SK-N-SH (cell line): ENCODE results near the gene WASF3. TPM values are rescaled to one million over a fixed set of nuclear protein-coding genes. Genes with fewer than 3 reads are reported as not detected.

ENCODE experiments used
- CTCF ChIA-PET: fragments of 300-600, 350-600 bp; formaldehyde crosslinking; extraction: SDS; loops from one replicate; lab custom pipeline; 2021; lab: Yijun Ruan, JAX
- POLR2A ChIA-PET: fragments of 350-600 bp; sonication (Branson Sonifier 250); formaldehyde crosslinking; extraction: SDS; loops from one replicate; lab custom pipeline; 2020; ENCODE audit warnings: antibody characterized with exemption, inconsistent platforms; lab: Yijun Ruan, JAX
- DNase-seq: peaks from one replicate; pipeline ENCODE4 v3.0.0; 2012
- H2AFZ ChIP-seq: fragments of 200-600 bp; sonication (generic); 2 replicates; pipeline ENCODE4 v1.8.1; 2016; ENCODE audit warnings: antibody characterized with exemption, mild to moderate bottlenecking, low read depth
- H3F3A ChIP-seq: fragments of 200-600 bp; sonication (generic); replicated peaks from 2 replicates; pipeline ENCODE3; 2016; ENCODE audit warnings: antibody characterized with exemption, mild to moderate bottlenecking; ENCODE audit not compliant: insufficient read depth
- H3K27ac ChIP-seq, 2 experiments: fragments of 200-500 bp in 1 of 2; fragments of 200-600 bp in 1 of 2; sonication (Bioruptor generic) in 1 of 2; sonication (generic), shearing (Covaris generic) in 1 of 2; 2 replicates each; pipeline versions ENCODE4 v1.5.1 to v1.6.1; 2014 to 2016; ENCODE audit warnings: low read depth in 2 of 2, inconsistent platforms in 1 of 2, low read length in 1 of 2, mild to moderate bottlenecking in 1 of 2, mixed read lengths in 1 of 2
- H3K27me3 ChIP-seq: fragments of 200-600 bp; sonication (generic), shearing (Covaris generic); 2 replicates; pipeline ENCODE4 v1.6.1; 2016; ENCODE audit warnings: mixed run types; ENCODE audit not compliant: insufficient read depth
- H3K36me3 ChIP-seq, 2 experiments: fragments of 200-500 bp in 1 of 2; fragments of 200-600 bp in 1 of 2; sonication (Bioruptor generic) in 1 of 2; sonication (generic) in 1 of 2; replicated peaks in 1 of 2; 2 replicates each; pipeline versions ENCODE3 to v1.5.1; 2014 to 2016; ENCODE audit warnings: low read length in 1 of 2, mild to moderate bottlenecking in 1 of 2; ENCODE audit not compliant: insufficient read depth in 2 of 2, control insufficient read depth in 1 of 2
- H3K4me1 ChIP-seq, 2 experiments: fragments of 200-500 bp in 1 of 2; fragments of 200-600 bp in 1 of 2; sonication (Bioruptor generic) in 1 of 2; sonication (generic), shearing (Covaris generic) in 1 of 2; 2 replicates each; pipeline versions ENCODE4 v1.5.1 to v1.6.1; 2014 to 2016; ENCODE audit warnings: low read depth in 1 of 2, low read length in 1 of 2, mixed run types in 1 of 2; ENCODE audit not compliant: insufficient read depth in 2 of 2, control insufficient read depth in 1 of 2
- H3K4me2 ChIP-seq: fragments of 200-600 bp; sonication (generic), shearing (Covaris generic); 2 replicates; pipeline ENCODE4 v1.6.1; 2017; ENCODE audit warnings: mixed run types
- H3K4me3 ChIP-seq, 2 experiments: fragments of 200-500 bp in 1 of 2; fragments of 200-600 bp in 1 of 2; sonication (Bioruptor generic) in 1 of 2; sonication (generic), shearing (Covaris generic) in 1 of 2; 2 replicates each; pipeline versions ENCODE4 v1.5.1 to v1.8.1; 2014 to 2016; ENCODE audit warnings: low read depth in 2 of 2, inconsistent platforms in 1 of 2, low read length in 1 of 2, mild to moderate bottlenecking in 1 of 2, mixed read lengths in 1 of 2, moderate library complexity in 1 of 2
- H3K79me2 ChIP-seq: fragments of 200-600 bp; sonication (generic); 2 replicates; pipeline ENCODE4 v1.8.1; 2017; ENCODE audit warnings: mild to moderate bottlenecking; ENCODE audit not compliant: insufficient read depth
- H3K9ac ChIP-seq: fragments of 200-600 bp; sonication (generic); 2 replicates; pipeline ENCODE4 v1.6.1; 2017; ENCODE audit warnings: mixed run types
- H3K9me2 ChIP-seq: fragments of 200-600 bp; sonication (generic); 2 replicates; pipeline ENCODE4 v1.6.1; 2017; ENCODE audit warnings: mixed run types
- H3K9me3 ChIP-seq: fragments of 200-600 bp; sonication (generic); 2 replicates; pipeline ENCODE4 v1.6.1; 2017; ENCODE audit warnings: mixed run types, mild to moderate bottlenecking, moderate library complexity
- H4K20me1 ChIP-seq: fragments of 200-600 bp; sonication (generic); 2 replicates; pipeline ENCODE4 v1.6.1; 2017; ENCODE audit warnings: mild to moderate bottlenecking, mixed run types; ENCODE audit not compliant: insufficient read depth
- CHD2 ChIP-seq: fragments of 150-350 bp; IDR thresholded peaks from 2 replicates; pipeline ENCODE4 v1.6.1; 2018; ENCODE audit warnings: low read length; ENCODE audit not compliant: partially characterized antibody
- ELF1 ChIP-seq: IDR thresholded peaks from 2 replicates; pipeline ENCODE4 v1.4.0; 2012
- EP300 ChIP-seq, 2 experiments: IDR thresholded peaks; 2 replicates each; pipeline versions ENCODE4 v1.4.0 to v1.6.1; 2012; ENCODE audit warnings: borderline replicate concordance in 1 of 2, low read depth in 1 of 2, low read length in 1 of 2
- FOXM1 ChIP-seq: IDR thresholded peaks from 2 replicates; pipeline ENCODE4 v1.4.0; 2012; ENCODE audit warnings: low read depth, mild to moderate bottlenecking
- IRF3 ChIP-seq: fragments of 150-350 bp; IDR thresholded peaks from 2 replicates; pipeline ENCODE4 v1.6.1; 2016; ENCODE audit warnings: mild to moderate bottlenecking, low read depth, low read length
- MAX ChIP-seq: IDR thresholded peaks from 2 replicates; pipeline ENCODE4 v1.4.0; 2012; ENCODE audit warnings: low read depth
- NFIC ChIP-seq: IDR thresholded peaks from 2 replicates; pipeline ENCODE4 v1.4.0; 2012; ENCODE audit warnings: borderline replicate concordance
- POLR2AphosphoS5 ChIP-seq: IDR thresholded peaks from 2 replicates; pipeline ENCODE4 v1.6.1; 2012; ENCODE audit warnings: low read depth, low read length
- RAD21 ChIP-seq: IDR thresholded peaks from 2 replicates; pipeline ENCODE4 v1.6.1; 2012; ENCODE audit warnings: mild to moderate bottlenecking, low read length
- RCOR1 ChIP-seq: fragments of 150-350 bp; IDR thresholded peaks from 2 replicates; pipeline ENCODE4 v1.6.1; 2017; ENCODE audit warnings: antibody characterized with exemption, low read length
- RXRA ChIP-seq: IDR thresholded peaks from 2 replicates; pipeline ENCODE4 v1.4.0; 2012; ENCODE audit warnings: low read depth, mild to moderate bottlenecking, borderline replicate concordance
- SIN3A ChIP-seq: IDR thresholded peaks from 2 replicates; pipeline ENCODE4 v1.6.1; 2012; ENCODE audit warnings: low read depth, mild to moderate bottlenecking, low read length, moderate library complexity, borderline replicate concordance
- TCF12 ChIP-seq: IDR thresholded peaks from 2 replicates; pipeline ENCODE4 v1.4.0; 2012
- YY1 ChIP-seq: IDR thresholded peaks from 2 replicates; pipeline ENCODE4 v1.4.0; 2012; ENCODE audit warnings: low read depth, mild to moderate bottlenecking
- WGBS: methylation state at CpG from one replicate; pipeline ENCODE4 v1.1.6; 2017; ENCODE audit warnings: low lambda C conversion rate; 5-methylcytosine and 5-hydroxymethylcytosine counted together
- polyA plus RNA-seq, 3 experiments: library from polyadenylated mRNA; depleted of rRNA; stranded (reverse); fragments of >200 nt; gene quantifications; 2 replicates each; pipeline ENCODE4 v1.2.3, GENCODE V29; 2012
- TF ChIP-seq, protein P1 (sequence below): fragments of 150-350 bp; IDR thresholded peaks from 2 replicates; pipeline ENCODE4 v1.6.1; 2017; ENCODE audit warnings: antibody characterized with exemption, low read length, low read depth, borderline replicate concordance
- TF ChIP-seq, protein P2 (sequence below): IDR thresholded peaks from 2 replicates; pipeline ENCODE4; 2012

WASF3 gene
- polyA plus RNA-seq, 1 of the 3 experiments (the other 2 are of a cell fraction): 10.4 TPM

GRCh38 chr13:26517936-26518335 lies 39.5 kb upstream of the WASF3 start:
- no peaks in the 10 kb centered on the region for H3K9me2 ChIP-seq
- H3K27me3 ChIP-seq: no peaks in the 10 kb centered on the region; the same call in 1 of the 2 replicates
- POLR2A ChIA-PET: no interaction called here
- no peak overlapping the region for H2AFZ ChIP-seq
- no peaks in the 10 kb centered on the region for H4K20me1 ChIP-seq
- no peak overlapping the region for H3K27ac ChIP-seq
- no peak overlapping the region for H3K4me2 ChIP-seq
- H3K4me1 ChIP-seq: no peaks in the 10 kb centered on the region
- no peaks in the 10 kb centered on the region for H3F3A ChIP-seq
- WGBS: 81% methylated on average over 2 of the region's 2 CpGs
- no peak for DNase-seq
- CTCF ChIA-PET: interaction anchor here (1.1 to 2.5 kb wide), 2 partner anchors 21 to 39 kb away, joined by 3 to 10 read pairs; partner anchors contain the start of gene WASF3
- TF ChIP-seq NFIC: no peak
- TF ChIP-seq, protein P1, sequence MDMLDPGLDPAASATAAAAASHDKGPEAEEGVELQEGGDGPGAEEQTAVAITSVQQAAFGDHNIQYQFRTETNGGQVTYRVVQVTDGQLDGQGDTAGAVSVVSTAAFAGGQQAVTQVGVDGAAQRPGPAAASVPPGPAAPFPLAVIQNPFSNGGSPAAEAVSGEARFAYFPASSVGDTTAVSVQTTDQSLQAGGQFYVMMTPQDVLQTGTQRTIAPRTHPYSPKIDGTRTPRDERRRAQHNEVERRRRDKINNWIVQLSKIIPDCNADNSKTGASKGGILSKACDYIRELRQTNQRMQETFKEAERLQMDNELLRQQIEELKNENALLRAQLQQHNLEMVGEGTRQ: no peak
- TF ChIP-seq TCF12: no peak
- no peak for TF ChIP-seq POLR2AphosphoS5
- TF ChIP-seq RXRA: no peak
- TF ChIP-seq YY1: no peak
- no peaks in the 10 kb centered on the region for H3K79me2 ChIP-seq
- H3K4me3 ChIP-seq: no peak overlapping the region
- no peaks in the 10 kb centered on the region for H3K9me3 ChIP-seq
- H3K9ac ChIP-seq: no peak overlapping the region
- H3K36me3 ChIP-seq: no peaks in the 10 kb centered on the region

DNA sequence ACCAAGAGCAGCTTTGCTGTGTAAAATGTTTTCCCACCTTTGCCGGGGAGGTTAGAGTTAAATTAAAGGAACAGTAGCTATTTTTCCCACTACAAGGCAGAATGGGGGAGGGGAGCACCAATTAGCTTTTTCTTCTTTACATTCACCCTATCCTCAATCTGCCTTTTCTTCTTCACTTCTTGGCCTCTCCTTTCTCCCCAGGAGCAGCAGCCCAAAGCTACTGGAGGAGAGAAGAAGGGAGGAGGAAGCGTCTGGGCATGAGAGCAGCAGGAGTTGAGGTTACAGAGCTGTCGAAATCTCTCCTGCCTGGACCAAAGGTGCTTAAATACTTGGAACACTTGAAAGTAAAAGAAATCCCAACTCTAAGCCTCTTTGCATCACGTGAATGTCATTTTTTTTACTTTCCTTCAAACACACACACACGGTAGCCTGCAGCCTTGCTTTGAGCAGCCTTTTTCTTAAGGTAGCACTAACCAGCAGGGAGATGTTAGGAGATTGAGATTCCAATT lies 39.0 kb upstream of the WASF3 start:
- no peak for DNase-seq
- Histone ChIP-seq H3K36me3 (no peaks in the 10 kb centered on the region), H3K4me1 (no peaks in the 10 kb centered on the region), H2AFZ (no peak overlapping the region), H3K9me2 (no peaks in the 10 kb centered on the region), H4K20me1 (no peaks in the 10 kb centered on the region), H3K4me2 (no peak overlapping the region), H3K9me3 (no peaks in the 10 kb centered on the region), H3K9ac (no peak overlapping the region), H3K4me3 (no peak overlapping the region), H3K79me2 (no peaks in the 10 kb centered on the region), H3K27ac (no peak overlapping the region), H3K27me3 (no peaks in the 10 kb centered on the region; the same call in 1 of the 2 replicates), H3F3A (no peaks in the 10 kb centered on the region)
- WGBS: 38% methylated on average over 5 of the region's 5 CpGs
- CTCF ChIA-PET: interaction anchor here (1.1 to 2.5 kb wide), 2 partner anchors 21 to 39 kb away, joined by 3 to 10 read pairs; partner anchors contain the start of gene WASF3
- TF ChIP-seq NFIC: no peak
- no peak for TF ChIP-seq MAX
- TF ChIP-seq, protein P2, sequence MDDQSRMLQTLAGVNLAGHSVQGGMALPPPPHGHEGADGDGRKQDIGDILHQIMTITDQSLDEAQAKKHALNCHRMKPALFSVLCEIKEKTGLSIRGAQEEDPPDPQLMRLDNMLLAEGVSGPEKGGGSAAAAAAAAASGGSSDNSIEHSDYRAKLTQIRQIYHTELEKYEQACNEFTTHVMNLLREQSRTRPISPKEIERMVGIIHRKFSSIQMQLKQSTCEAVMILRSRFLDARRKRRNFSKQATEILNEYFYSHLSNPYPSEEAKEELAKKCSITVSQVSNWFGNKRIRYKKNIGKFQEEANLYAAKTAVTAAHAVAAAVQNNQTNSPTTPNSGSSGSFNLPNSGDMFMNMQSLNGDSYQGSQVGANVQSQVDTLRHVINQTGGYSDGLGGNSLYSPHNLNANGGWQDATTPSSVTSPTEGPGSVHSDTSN: no peak
- no peak for TF ChIP-seq TCF12
- no peak for TF ChIP-seq RCOR1
- TF ChIP-seq CHD2: no peak
- no peak for TF ChIP-seq FOXM1
- no peak for TF ChIP-seq EP300 (IDR thresholded peaks at IDR 0.05; ENCODE audit: borderline replicate concordance in 1 of 2, low read depth in 1 of 2, low read length in 1 of 2)
- TF ChIP-seq SIN3A: no peak
- no peak for TF ChIP-seq RAD21
- TF ChIP-seq YY1: no peak
- TF ChIP-seq IRF3: no peak
- TF ChIP-seq RXRA: no peak
- TF ChIP-seq ELF1: no peak
- POLR2A ChIA-PET: no interaction called here
